ENCODE data around the gene IGSF11. TPM values are rescaled to one million over a fixed set of nuclear protein-coding genes. Genes with fewer than 3 reads are reported as not detected.

Gene IGSF11
- total RNA-seq, 4 donors from 2014 or later, result 0.09 to 8.8 (median 0.47) TPM

DNA sequence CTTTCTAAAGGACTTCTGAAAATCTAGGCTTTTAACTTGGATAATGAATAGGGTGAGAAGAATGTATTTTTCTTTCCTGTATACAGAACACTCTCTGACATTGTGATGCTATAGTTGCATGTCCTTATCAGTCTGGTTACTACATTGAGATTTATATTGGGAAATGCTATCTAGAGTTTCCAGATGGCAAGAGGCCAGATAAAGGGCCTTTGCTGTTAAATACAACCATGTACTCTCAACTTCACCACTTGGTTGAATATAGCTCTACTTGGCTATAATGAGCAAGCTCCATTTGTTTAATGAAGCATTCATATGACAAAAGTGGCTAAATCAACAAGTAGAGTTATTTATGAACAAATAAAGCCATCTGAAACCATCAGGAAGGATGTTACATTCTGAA, 91.0 kb downstream of the IGSF11 start:
- Histone ChIP-seq H3K27me3 (no peaks in the 10 kb centered on the region), H3K4me1 (peaks cover 0 to 12% (median 0%) of the 10 kb centered on the region in 3 donors), H3K4me3 (no peak overlapping the region), H3K36me3 (no peaks in the 10 kb centered on the region), H3K27ac (no peak overlapping the region), H3K9me3 (no peaks in the 10 kb centered on the region)
- intact Hi-C loops (cut with DNase I), result no loop called here
- no peak for TF ChIP-seq POLR2A (IDR thresholded peaks at IDR 0.05)
- TF ChIP-seq, protein P1, sequence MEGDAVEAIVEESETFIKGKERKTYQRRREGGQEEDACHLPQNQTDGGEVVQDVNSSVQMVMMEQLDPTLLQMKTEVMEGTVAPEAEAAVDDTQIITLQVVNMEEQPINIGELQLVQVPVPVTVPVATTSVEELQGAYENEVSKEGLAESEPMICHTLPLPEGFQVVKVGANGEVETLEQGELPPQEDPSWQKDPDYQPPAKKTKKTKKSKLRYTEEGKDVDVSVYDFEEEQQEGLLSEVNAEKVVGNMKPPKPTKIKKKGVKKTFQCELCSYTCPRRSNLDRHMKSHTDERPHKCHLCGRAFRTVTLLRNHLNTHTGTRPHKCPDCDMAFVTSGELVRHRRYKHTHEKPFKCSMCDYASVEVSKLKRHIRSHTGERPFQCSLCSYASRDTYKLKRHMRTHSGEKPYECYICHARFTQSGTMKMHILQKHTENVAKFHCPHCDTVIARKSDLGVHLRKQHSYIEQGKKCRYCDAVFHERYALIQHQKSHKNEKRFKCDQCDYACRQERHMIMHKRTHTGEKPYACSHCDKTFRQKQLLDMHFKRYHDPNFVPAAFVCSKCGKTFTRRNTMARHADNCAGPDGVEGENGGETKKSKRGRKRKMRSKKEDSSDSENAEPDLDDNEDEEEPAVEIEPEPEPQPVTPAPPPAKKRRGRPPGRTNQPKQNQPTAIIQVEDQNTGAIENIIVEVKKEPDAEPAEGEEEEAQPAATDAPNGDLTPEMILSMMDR (IDR thresholded peaks at IDR 0.05), result no peak
- DNase-seq, result no peak

DNA sequence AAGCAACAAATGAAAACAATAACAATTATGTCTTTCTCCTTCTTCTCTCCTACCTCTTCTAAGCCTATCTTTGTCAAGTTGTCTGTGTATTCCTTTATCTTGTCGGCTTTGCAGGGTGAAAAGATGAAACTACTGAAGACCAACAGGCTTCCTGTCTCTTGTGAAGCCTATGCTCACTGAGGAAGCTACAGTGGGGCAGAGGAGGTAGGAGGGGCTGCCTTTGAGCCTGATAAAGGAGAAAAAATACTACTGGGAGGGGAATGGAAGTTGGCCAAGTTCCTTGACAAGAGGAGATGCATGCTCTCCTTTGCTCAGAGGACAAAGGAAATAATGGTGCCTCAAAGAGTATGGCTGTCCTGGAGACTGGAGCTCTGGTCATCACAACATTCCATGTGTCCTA, 92.0 kb downstream of the IGSF11 start:
- no peaks in the 10 kb centered on the region for H3K9me3 ChIP-seq
- peaks cover 0 to 12% (median 0%) of the 10 kb centered on the region in 3 donors for H3K4me1 ChIP-seq
- intact Hi-C loops (cut with DNase I), result no loop called here
- no peak for TF ChIP-seq POLR2A (IDR thresholded peaks at IDR 0.05)
- no peak overlapping the region for H3K27ac ChIP-seq
- no peaks in the 10 kb centered on the region for H3K27me3 ChIP-seq
- DNase-seq, result no peak
- H3K4me3 ChIP-seq, result no peak overlapping the region
- WGBS, 2 donors, result 29 to 30% methylated on average over 1 of the region's 1 CpG
- H3K36me3 ChIP-seq, result no peaks in the 10 kb centered on the region

DNA sequence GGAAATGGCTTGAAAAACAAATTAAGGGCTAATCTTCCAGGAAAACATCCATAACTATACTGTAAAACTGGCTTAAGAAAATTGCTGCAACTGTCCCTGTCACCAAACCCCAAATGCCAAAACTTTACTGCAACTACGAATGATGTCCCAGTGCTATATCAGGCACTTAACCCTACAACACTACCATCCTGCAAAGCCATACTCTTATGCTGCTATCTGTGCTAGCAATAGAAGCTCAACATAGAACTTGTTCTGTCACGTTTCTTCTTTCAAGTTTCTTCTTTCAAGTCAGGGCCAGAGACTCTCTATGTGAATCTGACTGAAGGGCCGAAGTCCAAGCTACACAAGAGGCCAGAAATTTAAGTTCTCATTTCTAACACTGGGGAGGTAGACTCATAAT, 92.5 kb downstream of the IGSF11 start:
- 31 to 63% methylated on average over 3 of the region's 3 CpGs for WGBS, 2 donors
- Histone ChIP-seq H3K4me3 (no peak overlapping the region), H3K4me1 (peaks cover 0 to 12% (median 0%) of the 10 kb centered on the region in 3 donors), H3K27me3 (no peaks in the 10 kb centered on the region), H3K36me3 (no peaks in the 10 kb centered on the region), H3K27ac (no peak overlapping the region), H3K9me3 (no peaks in the 10 kb centered on the region)
- intact Hi-C loops (cut with DNase I), result no loop called here
- no peak for TF ChIP-seq POLR2A (IDR thresholded peaks at IDR 0.05)
- TF ChIP-seq, protein P1 (IDR thresholded peaks at IDR 0.05), result no peak
- no peak for DNase-seq

DNA sequence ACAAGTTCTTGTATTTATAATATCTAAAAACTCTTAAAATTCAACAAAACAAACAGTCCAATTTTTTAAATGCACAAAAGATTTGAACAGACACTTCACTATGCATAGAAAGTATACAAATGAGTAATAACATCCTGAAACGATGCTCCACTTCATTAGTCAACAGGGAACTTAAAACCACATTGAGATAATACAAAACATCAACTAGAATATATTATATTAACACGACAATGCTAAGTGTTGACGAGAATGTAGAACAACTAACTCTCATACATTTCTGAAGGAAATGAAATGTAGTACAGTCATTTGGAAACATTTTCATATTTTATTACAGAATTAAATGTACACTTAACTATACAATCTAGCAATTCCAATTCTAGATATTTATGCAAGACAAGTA, 93.4 kb downstream of the IGSF11 start:
- no peak for TF ChIP-seq POLR2A (IDR thresholded peaks at IDR 0.05)
- TF ChIP-seq, protein P1 (IDR thresholded peaks at IDR 0.05), result no peak

DNA sequence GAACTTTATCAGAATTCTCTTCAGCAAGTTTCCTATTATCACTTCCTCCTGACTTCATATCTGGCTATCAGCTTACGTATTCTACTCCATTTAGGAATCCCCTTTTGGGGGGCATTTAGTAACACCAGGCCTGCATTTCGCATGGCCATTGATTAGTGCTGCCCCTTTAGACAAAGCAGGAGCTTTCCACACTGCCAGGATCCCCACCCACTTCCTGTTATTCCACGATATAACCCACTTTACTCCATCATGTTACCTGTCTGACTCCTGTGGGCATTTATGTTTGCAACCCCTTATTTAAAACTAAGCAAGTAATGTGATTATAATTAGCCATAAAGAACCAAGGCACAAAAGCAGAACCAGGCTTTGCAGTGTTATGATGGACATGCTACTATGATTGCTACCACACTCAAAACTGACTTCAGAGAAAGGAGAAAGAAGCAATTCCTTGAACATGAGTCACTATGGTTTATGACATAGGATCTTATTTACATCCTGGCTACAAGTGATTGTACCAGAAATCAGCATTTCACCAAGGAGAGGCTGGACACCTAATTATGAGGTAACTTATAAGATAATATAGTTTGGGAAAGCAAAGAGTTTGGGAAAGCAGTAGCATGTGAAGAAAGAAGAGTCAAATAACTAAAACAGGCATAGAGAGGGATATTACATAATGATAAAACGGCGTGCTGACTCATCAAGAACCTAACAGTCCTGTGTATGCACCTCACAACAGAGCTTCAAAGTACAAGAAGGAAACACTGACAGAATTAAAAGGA, 96.3 kb downstream of the IGSF11 start:
- Histone ChIP-seq H3K27ac (no peak overlapping the region), H3K4me3 (no peak overlapping the region), H3K27me3 (no peaks in the 10 kb centered on the region), H3K36me3 (no peaks in the 10 kb centered on the region), H3K9me3 (no peaks in the 10 kb centered on the region), H3K4me1 (peaks cover 0 to 7% (median 0%) of the 10 kb centered on the region in 3 donors)
- 62 to 69% methylated on average over 5 of the region's 5 CpGs for WGBS, 2 donors
- DNase-seq, result no peak
- TF ChIP-seq, protein P1 (IDR thresholded peaks at IDR 0.05), result no peak
- no peak for TF ChIP-seq POLR2A (IDR thresholded peaks at IDR 0.05)
- intact Hi-C loops (cut with DNase I), result no loop called here

More for the DNA sequence above, 93.4 kb downstream of the IGSF11 start:
- Histone ChIP-seq H3K27me3 (no peaks in the 10 kb centered on the region), H3K36me3 (no peaks in the 10 kb centered on the region), H3K27ac (no peak overlapping the region), H3K4me1 (peaks cover 0 to 7% (median 0%) of the 10 kb centered on the region in 3 donors), H3K4me3 (no peak overlapping the region), H3K9me3 (no peaks in the 10 kb centered on the region)
- intact Hi-C loops (cut with DNase I), result no loop called here
- no peak for DNase-seq
- WGBS, 2 donors, result 53 to 56% methylated on average over 3 of the region's 3 CpGs
